Fibroblast of villous mesenchyme (primary cell): ENCODE measurements around the gene HOMER3. TPM values are rescaled to one million over a fixed set of nuclear protein-coding genes. Genes with fewer than 3 reads are reported as not detected.

ENCODE experiments used
- DNase-seq: peaks from one replicate; pipeline ENCODE4 v3.0.0-alpha.2; 2010; ENCODE audit warnings: low read depth
- H3K4me3 ChIP-seq: 2 replicates; pipeline ENCODE4 v1.5.1; 2011; ENCODE audit warnings: low read depth, mild to moderate bottlenecking, low read length
- total RNA-seq: library from RNA; depleted of rRNA; stranded (reverse); fragments of >200 nt; gene quantifications from 2 replicates; pipeline ENCODE4 v1.2.3, GENCODE V29; 2012
- TF ChIP-seq, protein P1 (sequence below): IDR thresholded peaks from 2 replicates; pipeline ENCODE4 v1.5.1; 2012; ENCODE audit warnings: low read depth, mild to moderate bottlenecking, low read length; ENCODE audit not compliant: insufficient read depth

HOMER3 gene
- total RNA-seq, result 58.3 and 64.1 TPM in 2 replicates

GRCh38 chr19:18940769-18941627 lies at the start of gene HOMER3:
HOMER3 (minus strand) TSS chr19:18941217; CDS start chr19:18938982, 2,235 bp downstream.
- H3K4me3 ChIP-seq, result peak within 1 kb of the TSS; percentile 92
- TF ChIP-seq, protein P1, sequence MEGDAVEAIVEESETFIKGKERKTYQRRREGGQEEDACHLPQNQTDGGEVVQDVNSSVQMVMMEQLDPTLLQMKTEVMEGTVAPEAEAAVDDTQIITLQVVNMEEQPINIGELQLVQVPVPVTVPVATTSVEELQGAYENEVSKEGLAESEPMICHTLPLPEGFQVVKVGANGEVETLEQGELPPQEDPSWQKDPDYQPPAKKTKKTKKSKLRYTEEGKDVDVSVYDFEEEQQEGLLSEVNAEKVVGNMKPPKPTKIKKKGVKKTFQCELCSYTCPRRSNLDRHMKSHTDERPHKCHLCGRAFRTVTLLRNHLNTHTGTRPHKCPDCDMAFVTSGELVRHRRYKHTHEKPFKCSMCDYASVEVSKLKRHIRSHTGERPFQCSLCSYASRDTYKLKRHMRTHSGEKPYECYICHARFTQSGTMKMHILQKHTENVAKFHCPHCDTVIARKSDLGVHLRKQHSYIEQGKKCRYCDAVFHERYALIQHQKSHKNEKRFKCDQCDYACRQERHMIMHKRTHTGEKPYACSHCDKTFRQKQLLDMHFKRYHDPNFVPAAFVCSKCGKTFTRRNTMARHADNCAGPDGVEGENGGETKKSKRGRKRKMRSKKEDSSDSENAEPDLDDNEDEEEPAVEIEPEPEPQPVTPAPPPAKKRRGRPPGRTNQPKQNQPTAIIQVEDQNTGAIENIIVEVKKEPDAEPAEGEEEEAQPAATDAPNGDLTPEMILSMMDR, result peak; percentile 13
- peak; percentile 64 for DNase-seq

DNA sequence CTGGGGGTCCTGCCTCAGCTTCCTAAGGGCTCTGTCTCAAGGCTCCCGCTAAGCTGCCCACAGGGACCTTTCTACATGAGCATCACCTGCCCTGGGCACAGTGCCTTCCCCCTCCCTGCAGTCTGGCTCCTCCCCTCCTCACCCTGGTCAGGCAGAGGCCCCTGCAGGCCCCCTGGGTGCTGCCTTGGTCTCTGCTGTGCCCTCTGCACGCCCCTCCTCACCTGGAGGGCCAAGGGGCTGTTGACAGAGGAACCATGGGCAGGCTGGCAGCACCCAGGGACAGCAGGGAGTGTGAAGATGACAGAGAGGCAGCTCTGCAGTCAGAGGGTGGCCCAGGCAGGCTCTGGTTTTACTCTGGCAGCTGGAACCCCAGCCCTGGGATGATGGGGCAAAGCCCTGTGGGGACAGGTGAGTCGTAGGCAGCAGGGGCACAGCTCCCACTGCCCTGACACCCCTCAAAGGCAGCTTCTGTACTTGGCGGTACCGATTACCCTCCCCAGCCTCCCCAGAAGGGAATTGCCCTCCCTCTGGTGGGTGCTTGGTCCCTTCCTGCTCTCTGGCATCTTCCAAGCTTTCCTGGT lies 49.2 kb upstream of the HOMER3 start:
- DNase-seq, result no peak
- no peak overlapping the region for H3K4me3 ChIP-seq
- TF ChIP-seq, protein P1, result no peak

GRCh38 chr19:18989316-18989715 lies 48.3 kb upstream of the HOMER3 start:
- H3K4me3 ChIP-seq, result no peak overlapping the region
- no peak for DNase-seq
- TF ChIP-seq, protein P1, result no peak

DNA sequence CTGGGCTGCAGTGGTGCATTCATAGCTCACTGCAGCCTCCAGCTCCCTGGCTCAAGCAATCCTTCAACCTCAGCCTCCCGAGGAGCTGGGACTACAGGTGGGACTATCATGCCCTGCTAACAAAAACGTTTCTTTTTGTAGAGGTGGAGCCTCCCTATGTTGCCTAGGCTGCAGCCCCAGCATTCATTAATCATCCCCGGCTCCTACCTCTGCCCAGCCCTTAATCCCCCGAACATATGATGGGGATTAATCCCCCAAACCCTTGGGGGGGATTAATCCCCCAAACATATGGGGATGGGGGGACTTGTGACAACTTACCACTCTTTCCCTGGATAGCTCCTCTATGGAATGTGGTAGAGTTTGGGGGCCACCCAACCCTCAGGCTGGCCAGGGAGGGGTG lies 46.4 kb upstream of the HOMER3 start:
- no peak for DNase-seq
- TF ChIP-seq, protein P1, result no peak
- no peak overlapping the region for H3K4me3 ChIP-seq

DNA sequence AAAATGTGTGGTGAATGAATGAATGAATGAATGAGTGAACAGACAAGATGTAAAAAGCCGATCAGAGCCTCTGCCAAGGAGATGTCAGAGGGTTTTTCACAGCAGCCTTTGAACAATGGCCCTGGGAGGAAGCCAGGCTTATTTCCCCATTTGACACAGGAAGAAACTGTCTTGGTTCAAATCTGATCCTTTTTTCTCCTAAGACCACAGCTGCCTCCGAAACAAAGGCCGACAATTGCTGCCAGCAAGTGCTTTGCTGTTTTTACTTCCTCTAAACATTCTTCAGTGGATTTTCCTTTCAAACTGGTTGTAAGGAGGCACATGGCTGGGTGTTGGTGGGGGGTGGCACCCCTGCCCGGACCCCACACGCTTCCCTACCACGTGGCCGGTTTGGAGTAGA lies 44.2 kb upstream of the HOMER3 start:
- DNase-seq, result no peak
- no peak overlapping the region for H3K4me3 ChIP-seq
- TF ChIP-seq, protein P1, result no peak

DNA sequence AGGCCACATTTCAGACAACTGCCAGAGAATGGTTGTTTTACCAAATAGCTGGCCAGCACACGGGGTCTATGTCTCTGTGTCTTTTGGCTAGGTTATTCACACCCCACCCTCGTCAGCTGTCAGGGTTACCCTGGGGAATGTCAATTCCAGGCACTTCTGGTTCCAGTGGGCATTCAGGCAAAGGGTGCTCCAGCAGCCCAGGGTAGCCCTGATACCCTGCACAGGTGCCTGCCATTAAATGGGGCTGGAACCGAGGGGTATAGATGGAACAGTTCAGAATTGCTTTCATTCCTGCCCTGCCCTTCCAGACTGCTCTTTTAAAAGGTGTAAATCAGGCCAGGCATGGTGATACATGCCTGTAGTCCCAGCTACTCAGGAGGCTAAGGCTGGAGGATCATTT lies 43.2 kb upstream of the HOMER3 start:
- TF ChIP-seq, protein P1, result no peak
- H3K4me3 ChIP-seq, result no peak overlapping the region
- DNase-seq, result no peak
